NCI-H69 (cell line): ENCODE data around the gene PTK7.

Experiments used
- DNase-seq: peaks from one replicate; lab custom pipeline; 2025; lab: John Stamatoyannopoulos, UW

Gene PTK7

GRCh38 chr6:43180058-43180457 is 103.9 kb downstream of the PTK7 start:
- DNase-seq, result no peak

- no peak for DNase-seq
These were observed 104.9 kb downstream of the PTK7 start for GRCh38 chr6:43180985-43181384.

GRCh38 chr6:43181621-43181941 is 105.5 kb downstream of the PTK7 start:
- DNase-seq, result no peak

- DNase-seq, result peak; percentile 89
These were observed 106.1 kb downstream of the PTK7 start, which contains the start of gene CUL9 for GRCh38 chr6:43181942-43182860. Gene CUL9, plus strand, starts transcription at chr6:43182196. Its CDS starts 2,115 bp downstream, at chr6:43184311.

GRCh38 chr6:43183441-43183840 is 107.3 kb downstream of the PTK7 start:
- no peak for DNase-seq

GRCh38 chr6:43184268-43184985 is 108.3 kb downstream of the PTK7 start:
- DNase-seq, result no peak

- DNase-seq, result no peak
These were observed 109.4 kb downstream of the PTK7 start for GRCh38 chr6:43185391-43185985.

- DNase-seq, result no peak
These were observed 109.9 kb downstream of the PTK7 start for GRCh38 chr6:43186019-43186418.

- no peak for DNase-seq
These were observed 110.6 kb downstream of the PTK7 start for GRCh38 chr6:43186706-43187105.

- DNase-seq, result no peak
These were observed 111.7 kb downstream of the PTK7 start for GRCh38 chr6:43187821-43188220.

GRCh38 chr6:43188426-43188825 is 112.3 kb downstream of the PTK7 start:
- DNase-seq, result no peak

- no peak for DNase-seq
These were observed 113.7 kb downstream of the PTK7 start for GRCh38 chr6:43189776-43190304.

GRCh38 chr6:43192911-43193310 is 116.8 kb downstream of the PTK7 start:
- no peak for DNase-seq

- no peak for DNase-seq
These were observed 117.8 kb downstream of the PTK7 start for GRCh38 chr6:43193929-43194328.

- no peak for DNase-seq
These were observed 120.2 kb downstream of the PTK7 start for GRCh38 chr6:43196337-43196736.

- DNase-seq, result no peak
These were observed 123.8 kb downstream of the PTK7 start for GRCh38 chr6:43199912-43200311.

- no peak for DNase-seq
These were observed 124.4 kb downstream of the PTK7 start for GRCh38 chr6:43200541-43200940.

GRCh38 chr6:43202451-43202850 is 126.3 kb downstream of the PTK7 start:
- no peak for DNase-seq

GRCh38 chr6:43203029-43203717 is 127.1 kb downstream of the PTK7 start:
- DNase-seq, result no peak

- DNase-seq, result no peak
These were observed 127.6 kb downstream of the PTK7 start for GRCh38 chr6:43203718-43204095.

GRCh38 chr6:43204271-43205105 is 128.4 kb downstream of the PTK7 start:
- no peak for DNase-seq
